GM18868 (cell line): ENCODE data around the gene B3GNT2.
"Not testable (repeated sequence)": the region's sequence is repeated elsewhere in the genome, so short reads cannot be mapped to it uniquely, and the experiment has no call there.

Experiments used
- ATAC-seq: cut with Tn5 transposase; IDR thresholded peaks from one replicate; pipeline ENCODE4 v1.9.1; 2021; ENCODE audit warnings: mild to moderate bottlenecking, moderate library complexity; ENCODE audit not compliant: unreplicated experiment

B3GNT2 gene

DNA sequence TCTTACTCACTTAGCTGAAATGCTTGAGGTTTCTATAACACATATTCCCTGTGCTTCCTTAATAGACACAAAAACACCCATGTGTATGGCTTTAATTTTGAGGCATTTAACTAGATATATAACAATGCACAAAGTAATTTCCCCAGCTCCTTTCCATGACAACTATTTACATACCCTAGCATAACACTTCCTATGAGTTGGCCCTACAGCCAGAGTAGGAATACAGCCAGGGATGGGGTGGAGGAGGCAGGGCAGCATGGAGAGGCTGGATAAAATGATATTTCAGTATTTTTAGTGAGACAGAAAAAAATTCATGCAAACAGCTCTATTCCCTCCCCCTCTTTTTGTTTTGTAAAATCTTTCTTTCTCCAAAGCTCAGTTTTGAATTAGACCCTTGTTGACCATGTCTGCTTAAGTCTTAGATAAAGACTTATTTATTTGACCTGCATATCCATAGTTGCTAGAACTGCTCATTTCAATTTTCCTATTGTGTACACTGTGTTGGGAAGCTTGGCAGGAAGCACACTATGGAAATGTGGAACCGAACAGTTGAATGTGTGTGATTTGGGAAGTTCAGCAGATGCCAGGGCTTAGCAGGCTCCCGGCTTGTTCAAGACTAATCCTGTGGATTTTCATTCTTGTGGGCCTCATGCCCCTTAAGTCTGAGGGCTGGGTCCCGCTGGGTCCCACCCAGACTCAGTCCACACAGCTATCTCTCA, 11.2 kb upstream of the B3GNT2 start:
- no peak for ATAC-seq

- ATAC-seq = no peak
These were observed 10.3 kb upstream of the B3GNT2 start for GRCh38 chr2:62185475-62186155.

- ATAC-seq = no peak
These were observed 9.6 kb upstream of the B3GNT2 start for GRCh38 chr2:62186156-62186905.

DNA sequence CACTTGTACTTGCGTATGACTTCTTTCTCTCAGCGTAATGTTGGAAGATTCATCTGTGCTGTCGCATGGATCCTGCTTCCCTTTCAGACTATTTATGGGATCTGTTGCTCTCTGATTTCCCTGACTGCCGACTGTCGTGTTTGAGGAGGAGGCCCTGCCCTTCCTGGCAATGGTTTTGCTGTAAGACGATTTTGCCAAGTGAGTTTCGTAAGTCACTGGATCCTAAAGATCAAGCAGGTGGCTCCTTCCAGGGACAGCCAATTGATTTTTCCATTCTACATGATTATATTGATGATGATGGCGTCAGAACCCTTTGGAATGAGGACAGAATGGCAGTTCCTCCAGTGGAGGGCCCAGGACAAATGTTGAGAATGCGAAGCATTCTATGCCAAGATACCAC, 8.7 kb upstream of the B3GNT2 start:
- no peak for ATAC-seq

GRCh38 chr2:62188416-62188815, 7.5 kb upstream of the B3GNT2 start:
- ATAC-seq = no peak

DNA sequence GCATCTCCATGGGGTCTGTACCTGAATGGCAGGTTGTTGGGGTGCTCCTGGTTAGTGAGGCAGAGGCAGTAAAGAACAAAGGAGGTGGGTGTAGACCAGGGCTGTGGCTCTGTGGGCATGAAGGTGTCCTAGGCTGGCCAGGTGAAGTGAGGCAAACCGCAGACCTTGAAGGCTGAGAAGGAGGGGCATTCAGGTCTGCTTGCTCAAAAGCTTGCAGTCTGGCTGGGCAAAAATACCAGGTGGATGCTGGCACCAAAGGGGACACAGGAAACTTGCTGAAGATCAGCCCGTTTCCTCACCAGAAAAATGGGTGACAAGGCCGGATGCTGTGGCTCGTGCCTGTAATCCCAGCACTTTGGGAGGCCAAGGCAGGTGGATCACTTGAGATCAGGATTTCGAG, 6.7 kb upstream of the B3GNT2 start:
- ATAC-seq = no peak

DNA sequence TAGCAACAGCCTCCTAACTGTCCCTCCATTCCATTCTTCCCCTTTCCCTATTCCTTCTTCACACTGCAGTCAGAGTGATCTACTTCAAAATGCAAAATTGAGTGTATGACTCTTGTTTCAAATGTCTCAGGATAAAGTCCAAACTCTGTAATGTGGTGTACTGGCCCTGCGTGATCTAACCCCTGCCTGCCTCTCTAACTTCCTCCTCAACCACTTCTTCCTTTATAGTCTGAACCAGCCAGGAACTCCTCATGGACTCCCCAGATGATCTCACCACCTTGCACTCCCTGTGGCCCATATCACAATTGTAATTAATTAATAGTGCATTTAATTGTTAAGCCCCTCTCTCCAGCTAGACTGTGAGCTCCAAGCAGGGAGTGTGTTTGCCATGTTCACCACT, 3.1 kb upstream of the B3GNT2 start:
- no peak for ATAC-seq

DNA sequence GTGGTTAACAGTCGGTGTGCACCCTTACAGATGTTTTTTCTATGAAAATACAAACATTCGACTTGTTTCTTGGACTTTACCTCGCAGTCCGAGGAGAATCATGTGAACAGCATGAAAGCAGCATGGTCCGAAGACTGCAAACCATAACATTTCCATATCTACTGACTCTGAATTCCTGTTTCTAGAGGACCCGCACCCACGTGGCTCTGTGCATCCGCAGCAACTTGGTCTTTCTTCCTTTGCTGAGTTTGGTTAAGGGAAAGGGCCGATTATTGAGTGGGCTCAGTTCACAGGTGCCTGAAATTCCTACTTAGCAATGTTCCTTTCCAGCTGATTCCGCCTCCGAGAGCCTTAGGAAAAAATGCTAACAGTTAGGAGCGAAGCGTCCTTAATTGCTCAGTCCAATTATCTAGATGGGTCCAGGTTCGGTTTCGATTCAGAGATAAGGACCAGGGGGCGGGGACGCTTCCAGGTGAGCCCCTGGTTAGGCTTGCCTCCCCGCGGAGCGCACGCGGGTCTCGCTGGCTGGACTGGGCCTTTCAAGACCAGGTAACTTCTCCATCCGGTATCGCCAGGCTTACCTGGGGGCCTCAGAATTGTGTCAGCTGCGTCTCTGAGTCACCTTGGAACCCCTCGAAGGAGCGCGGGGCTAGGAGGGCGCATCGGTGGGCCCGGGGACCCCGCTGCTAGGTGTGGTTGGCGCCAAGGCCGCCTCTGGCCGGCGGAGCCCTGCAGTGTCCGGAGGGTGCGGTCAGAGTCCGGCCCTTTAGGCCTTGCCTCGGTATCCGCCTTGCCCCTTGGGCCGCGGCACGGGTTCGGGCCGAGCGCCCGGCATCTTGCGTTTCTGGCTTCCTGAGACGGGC, 1.1 kb upstream of the B3GNT2 start:
- ATAC-seq = no peak

GRCh38 chr2:62196278-62196901, 475 bp downstream of the B3GNT2 start:
- peak; percentile 13 for ATAC-seq

DNA sequence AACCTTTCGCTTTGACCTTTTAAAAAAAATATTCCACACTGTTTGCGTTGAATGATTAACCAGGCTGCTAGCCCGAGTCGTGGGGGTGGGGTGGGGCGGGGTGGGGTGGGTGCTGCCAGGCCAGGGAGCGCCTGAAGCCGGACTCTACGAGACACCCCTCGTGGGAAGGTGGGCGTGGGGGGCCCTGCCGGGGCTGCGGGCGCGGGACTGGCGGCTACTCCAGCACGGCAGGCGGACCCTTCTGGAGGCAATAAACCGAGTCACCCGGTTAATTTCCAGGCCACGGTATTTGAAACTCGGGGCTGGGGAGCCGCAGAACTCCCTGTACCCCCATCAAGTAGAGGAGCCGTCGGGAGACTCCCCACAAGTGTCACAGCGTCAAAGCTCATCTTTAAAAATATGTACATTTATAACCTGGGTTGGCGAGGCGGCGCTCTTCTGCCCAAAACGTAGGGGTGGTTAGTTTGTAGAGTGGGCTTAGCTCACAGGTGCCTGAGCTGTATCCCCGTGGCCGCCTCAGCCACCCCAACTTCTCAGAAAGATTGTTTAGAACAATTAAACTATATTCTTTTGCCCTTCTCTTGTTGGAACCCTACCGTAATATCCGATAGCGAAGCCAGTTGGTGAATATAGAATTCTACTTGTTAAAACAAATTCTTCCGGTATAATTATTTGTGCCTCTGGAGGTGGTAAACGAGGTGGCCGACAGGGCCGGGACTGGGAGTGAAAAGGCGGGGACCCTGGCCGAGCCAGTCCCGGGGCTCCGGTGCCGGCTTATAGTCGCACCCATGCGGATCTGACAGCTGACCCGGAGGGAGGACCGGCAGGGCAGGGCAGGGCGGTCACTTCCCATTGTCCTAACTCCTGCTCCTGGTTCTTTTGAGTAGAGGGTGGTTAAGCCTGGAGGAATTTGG, 1.4 kb downstream of the B3GNT2 start:
- ATAC-seq = peak; percentile 16

DNA sequence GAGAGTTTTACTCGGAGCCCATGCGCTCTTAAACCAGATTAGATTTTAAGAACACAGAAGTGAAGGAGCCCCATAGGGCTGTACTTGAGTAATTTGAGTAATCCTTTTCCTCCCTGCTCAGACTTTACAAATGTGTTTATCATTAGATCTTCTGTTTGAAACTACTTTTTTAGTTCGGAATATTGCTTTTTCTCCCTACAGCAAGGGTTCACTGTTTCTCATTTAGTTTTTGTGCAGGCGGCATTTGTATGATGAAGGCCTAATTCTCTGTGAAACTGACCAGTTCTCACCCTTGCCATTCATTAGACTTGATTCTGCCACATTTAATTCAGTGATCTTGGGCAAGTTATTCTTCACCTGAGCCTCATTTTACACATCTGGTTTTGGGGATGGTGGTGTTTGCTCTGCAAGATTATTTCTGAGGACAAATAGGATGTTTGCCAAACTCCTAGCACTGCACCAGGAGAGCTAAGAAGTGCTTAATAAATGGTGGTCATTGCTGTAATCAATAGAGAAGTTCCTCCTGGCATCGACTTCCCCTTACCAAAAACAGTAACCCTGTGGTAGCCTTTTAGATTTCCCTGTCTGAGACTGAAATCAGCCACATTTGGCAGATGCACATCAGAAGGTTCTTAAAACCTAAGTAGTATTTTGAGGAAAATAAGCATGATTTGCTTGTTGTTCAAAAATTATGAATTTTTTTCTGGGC, 2.2 kb downstream of the B3GNT2 start:
- ATAC-seq = no peak

DNA sequence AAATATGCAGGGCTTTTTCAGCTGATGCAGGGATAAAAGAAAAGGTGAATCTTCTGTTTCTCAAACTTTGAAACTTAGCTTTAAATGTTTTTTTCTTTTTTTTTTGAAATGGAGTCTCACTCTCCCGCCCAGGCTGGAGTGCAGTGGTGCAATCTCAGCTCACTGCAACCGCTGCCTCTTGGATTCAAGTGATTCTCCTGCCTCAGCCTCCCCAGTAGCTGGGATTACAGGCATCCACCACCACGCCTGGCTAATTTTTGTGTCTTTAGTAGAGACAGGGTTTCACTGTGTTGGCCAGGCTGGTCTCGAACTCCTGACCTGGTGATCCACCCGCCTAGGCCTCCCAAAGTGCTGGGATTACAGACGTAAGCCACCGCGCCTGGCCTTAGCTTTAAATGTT, 2.9 kb downstream of the B3GNT2 start:
- ATAC-seq = not testable (repeated sequence)

DNA sequence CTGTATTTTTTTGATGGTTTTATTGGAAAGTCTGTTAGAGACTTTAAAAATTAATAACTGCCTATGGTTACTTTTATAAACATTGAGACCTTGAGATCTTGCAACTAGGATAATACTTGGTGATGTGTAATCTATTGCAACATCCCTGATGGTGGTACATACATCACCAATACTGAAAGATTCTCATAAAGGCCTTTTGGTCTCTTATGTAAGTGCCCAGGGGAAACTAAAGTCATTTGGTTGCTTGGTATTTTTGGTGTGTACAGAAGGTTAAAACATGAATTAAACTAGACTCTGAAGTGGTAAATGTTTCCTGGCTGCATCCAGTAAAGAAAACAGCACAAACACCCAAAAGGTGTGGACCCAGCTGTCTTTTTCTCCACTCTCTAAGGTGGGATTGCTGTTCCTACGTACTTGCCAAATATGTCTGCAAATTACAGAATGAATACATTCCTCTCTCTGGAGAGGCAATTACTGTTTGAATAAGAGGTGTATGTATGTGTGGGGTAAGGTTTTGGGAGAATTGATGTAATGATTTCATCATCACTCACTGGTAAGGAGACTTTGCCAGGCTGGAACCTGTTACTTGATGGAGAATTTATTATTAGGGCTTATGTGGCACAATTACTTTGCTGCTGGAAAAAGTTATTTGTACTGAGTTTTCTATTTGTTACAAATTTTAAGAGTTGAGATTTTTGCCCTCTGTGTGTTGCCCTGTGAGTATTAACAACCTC, 3.6 kb downstream of the B3GNT2 start:
- ATAC-seq = no peak

DNA sequence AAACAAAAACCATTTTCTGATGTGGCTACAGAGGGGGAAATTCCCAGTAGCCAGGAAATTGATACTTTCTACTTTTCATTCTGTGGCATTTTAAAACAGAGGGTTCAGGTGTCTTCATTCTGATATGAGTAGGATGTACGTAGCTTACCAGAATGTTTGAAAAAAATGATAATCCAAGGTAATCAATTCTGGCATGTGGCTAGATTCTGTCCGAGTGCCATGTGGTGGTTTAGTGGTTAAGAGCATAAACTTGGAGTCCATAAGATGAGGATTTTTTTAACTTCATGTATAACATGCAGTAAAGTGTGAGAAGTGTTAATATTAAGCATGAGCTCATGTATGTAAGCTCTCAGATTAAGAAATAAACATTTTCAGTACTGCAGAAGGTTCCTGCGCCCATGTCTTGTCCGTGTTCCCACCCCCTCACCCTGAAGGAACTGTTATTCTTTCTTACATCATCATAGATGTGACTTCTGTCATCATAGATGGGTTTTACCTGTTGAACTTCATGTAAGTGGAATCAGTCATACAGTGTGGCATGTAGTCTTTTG, 4.5 kb downstream of the B3GNT2 start:
- ATAC-seq = no peak

- no peak for ATAC-seq
These were observed 5.0 kb downstream of the B3GNT2 start for GRCh38 chr2:62200868-62201267.

- ATAC-seq = no peak
These were observed 5.4 kb downstream of the B3GNT2 start for GRCh38 chr2:62201307-62201706.

DNA sequence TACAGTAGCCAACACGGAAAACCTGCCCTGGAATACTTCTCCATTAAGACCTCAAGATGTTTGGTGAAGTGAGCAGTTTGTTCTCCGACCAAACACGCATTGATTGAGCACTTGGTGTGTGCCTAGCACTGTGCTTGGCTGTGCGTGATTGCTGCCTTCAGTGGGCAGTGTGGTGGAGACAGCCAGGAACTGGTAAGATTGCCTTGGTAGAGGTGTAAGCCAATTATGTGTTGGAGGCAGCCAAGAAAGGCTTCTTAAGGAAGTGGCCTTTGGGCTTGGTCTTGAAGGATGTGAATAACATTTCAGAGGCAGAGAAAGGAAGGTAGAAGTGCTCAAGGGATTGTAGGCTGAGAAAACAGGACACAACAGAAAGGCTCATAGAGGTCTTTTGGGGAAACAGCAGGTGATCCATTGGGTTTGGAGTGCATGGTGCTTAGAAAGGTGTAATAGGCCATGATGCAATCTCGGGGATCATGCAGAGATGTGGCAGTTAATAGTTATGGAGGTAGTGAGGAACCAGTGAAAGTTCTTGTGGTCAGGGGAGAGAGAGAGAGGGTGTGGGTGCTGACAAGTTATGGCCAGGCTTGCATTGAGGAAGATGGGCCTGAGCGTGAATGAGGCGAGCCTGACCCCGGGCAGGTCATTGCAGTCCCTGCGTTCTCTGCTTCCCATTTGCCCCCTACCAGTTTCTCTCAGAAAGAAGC, 6.3 kb downstream of the B3GNT2 start:
- ATAC-seq = peak; percentile 48
